HG03439 (cell line): Measurements from ENCODE around the gene LYSMD1.
A peak's percentile ranks its signal among the peaks of the same experiment; 100 is the strongest.
"Not testable (repeated sequence)": the region's sequence is repeated elsewhere in the genome, so short reads cannot be mapped to it uniquely, and the experiment has no call there.

Source experiments
- ATAC-seq: cut with Tn5 transposase; IDR thresholded peaks from one replicate; pipeline ENCODE4 v1.9.1; 2021; ENCODE audit warnings: mild to moderate bottlenecking, moderate library complexity; ENCODE audit not compliant: unreplicated experiment

Gene LYSMD1, protein sequence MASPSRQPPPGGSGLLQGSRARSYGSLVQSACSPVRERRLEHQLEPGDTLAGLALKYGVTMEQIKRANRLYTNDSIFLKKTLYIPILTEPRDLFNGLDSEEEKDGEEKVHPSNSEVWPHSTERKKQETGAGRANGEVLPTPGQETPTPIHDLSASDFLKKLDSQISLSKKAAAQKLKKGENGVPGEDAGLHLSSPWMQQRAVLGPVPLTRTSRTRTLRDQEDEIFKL

DNA sequence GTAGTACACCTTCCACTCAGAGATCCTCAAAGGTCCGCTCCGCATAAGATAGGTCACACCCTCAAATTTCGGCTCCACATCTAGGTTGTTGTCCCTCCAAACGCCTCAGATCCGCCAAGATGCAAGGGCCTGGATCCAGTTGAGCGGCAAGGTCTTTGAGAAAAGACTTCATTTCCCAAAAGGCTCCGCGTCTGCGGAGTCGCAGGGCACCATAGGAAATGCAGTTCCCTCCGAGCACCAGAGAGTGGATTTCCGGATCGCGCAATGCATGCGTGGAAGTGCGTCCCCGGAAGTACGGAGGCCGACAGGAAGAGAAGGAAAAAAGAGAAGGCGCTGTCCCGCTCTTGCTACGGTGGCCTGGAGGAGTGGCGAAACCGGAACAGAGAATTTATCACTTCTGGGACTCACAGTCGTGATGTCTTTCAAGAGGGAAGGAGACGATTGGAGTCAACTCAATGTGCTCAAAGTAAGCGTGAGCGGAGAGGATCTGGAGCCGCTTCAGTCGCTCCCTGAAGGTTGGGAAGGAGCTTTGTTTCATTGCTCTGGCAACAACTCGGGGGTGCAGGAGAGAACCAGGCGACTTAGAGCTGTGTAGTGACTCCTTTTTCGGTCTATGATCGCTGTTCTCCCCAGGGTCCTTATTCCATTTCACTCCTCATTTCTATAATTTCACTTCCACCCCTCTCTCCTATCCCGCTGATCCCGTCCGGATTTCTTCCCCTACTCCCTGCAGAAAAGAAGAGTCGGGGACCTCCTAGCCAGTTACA lies at the start of gene LYSMD1, which contains the start of gene SCNM1:
LYSMD1 (minus strand) TSS at position 165 of the 767 bp plus-strand sequence. CDS start 644 bp downstream, outside the sequence.
SCNM1 (plus strand) TSS at position 407 of the 767 bp plus-strand sequence; CDS start at position 416, 9 bp downstream.
- ATAC-seq, result peak; percentile 83

DNA sequence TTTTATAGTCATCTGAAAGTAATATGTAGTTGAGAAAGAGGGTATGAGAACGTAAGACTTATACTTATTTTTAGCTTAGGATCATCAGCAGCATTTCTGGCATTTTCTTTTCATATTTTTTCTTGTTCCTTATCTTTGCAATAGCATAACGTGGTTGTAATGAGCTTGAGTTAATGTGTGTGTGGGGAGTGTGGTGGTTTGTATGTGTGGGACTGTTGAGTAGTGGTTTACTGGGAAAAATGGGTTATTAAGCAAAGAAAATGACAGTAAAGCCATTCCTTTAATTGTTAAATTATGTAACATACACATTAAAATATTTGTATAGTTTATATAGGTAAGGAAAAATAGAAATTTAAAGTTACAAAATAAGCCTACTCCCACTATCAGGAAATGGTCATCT lies 47.9 kb upstream of the LYSMD1 start:
- ATAC-seq, result no peak

DNA sequence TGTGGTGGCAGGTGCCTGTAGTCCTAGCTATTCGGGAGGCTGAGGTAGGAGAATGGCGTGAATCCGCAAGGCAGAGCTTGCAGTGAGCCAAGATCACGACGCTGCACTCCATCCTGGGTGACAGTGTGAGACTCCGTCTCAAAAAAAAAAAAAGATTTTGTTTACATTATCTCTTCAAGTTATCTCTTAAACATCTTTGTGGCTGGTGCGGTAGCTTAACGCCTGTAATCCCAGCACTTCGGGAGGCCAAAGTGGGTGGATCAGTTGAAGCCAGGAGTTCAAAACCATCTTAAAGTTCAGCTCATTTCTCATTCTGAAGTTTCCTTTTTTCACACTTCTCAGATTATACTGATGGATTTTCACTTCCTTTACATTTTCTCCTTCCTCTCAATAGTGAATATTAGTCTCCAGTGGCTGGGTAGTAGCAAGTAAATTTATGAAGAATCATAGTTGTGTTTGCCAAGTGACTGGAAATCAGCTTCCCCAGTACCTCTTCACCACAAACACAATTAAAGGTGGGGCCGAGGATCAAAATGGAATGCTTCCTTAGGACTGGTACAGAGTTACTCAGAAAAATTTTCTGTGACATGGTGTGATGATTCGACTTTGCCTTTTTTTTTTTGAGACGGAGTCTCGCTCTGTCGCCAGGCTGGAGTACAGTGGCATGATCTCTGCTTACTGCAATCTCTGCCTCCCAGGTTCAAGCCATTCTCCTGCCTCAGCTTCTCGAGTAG lies 46.4 kb upstream of the LYSMD1 start:
- no peak for ATAC-seq

DNA sequence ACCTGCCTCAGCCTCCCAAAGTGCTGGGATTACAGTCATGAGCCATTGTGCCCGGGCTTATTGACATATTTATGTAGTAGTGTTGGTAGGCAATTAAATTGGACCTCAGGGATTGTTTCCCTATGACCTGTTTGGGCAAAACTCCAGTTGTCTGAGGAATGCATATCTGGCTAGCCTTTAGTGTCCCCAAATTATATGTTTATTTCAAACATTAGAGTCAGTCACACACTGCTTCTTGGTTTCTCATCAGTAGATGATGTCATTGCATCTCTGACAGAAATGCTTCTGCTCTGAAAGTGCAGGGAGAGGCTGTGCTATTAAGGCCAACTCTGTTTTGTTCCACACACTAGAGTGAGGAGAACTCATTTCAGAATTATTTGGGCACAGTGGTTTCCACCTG lies 45.1 kb upstream of the LYSMD1 start:
- ATAC-seq, result no peak

DNA sequence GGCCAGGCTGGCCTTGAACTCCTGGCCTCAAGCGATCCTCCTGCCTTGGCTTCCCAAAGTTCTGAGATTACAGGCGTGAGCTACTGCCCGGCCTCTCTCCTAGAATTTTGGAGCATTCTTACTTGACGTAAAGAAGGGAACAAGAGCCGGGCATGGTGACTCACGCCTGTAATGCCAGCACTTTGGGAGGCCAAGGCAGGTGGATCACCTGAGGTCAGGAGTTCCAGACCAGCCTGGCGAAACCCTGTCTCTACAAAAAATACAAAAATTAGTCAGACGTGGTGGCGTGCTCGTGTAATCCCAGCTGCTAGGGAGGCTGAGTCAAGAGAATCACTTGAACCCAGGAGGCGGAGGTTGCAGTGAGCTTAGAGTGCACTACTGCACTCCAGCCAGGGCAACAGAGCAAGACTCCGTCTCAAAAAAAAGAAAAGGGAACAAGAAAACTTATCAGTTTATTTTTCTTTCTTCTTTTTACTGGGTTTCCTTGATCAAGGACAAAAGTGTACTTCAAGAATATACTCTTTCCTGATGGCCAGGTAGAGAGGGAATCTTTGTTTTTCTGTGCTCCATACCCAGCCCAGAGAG lies 39.8 kb upstream of the LYSMD1 start:
- ATAC-seq, result not testable (repeated sequence)

DNA sequence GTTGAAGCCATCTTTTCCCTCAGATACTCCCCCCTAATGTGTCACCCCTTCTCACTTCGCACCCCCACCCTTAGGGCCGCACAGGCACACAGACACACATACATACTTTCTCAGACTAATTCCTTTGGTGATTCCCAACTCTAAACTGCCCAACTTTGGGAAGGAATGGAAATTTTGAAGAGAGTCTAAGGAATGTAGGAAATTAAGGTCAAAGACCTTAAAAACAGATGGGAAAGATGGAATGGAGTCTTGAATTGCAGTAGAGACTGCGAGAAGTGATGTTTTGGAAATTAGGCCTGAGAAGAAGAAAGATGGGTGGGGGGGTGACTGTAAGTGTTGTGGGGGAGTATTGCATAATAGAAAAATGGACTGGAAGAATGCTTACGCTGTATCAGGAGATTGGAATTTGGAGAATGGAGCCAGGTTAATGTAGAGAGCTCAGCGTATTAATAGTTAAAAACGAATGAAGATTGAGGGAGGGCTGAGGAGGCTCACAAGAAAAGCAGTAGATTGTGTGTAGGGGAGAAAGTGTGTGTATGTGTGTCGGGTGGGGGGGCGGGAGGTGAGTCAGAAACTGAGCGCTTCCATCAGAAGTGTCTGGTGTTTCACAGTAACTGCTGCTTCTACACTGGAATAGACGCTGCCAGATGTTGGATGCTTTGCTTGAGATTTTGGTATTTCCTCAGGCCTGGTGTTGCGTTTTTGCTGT lies 34.3 kb upstream of the LYSMD1 start:
- no peak for ATAC-seq

DNA sequence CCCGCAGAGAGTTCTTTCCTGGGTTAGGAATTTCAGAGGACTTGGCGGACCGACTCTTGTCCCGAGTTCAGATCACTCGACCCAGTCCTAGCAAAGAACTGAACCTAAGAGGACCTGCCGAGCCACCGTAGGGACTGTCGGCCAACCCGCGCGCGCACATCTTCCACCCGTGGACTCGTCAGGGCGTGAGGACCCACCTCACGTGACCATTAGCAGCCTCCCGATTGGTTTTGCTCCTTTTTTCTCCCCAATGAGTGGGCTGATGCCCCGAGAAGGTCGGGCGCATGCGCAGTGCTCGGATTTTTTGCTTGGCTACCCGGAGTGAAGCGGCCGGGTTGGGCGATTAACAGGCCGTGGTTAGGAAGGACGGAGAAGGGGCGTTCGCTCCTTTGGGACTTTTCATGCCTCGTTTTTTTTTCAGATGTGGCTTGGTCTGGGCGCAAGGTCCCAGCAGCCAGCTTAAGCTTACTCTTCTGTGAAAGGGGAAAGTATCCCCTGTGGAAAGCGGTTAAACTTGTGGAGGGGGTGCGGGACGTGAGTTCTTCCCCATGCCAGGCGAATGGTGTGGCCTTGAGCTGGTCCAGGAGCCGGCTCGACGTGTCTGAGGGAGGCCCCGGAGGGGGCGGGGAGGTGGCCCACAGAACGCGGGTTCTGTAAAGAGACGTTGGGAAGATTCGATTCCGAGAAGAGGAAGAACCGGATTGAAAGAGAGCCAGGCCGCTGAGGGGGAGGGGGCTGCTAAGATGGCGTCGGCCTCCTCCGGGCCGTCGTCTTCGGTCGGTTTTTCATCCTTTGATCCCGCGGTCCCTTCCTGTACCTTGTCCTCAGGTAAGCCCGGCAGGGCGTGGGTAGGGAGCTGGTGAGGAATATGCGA lies 32.8 kb upstream of the LYSMD1 start, which contains the start of gene PIP5K1A:
PIP5K1A (plus strand) TSS at position 299 of the 874 bp plus-strand sequence; CDS start at position 744, 445 bp downstream.
- ATAC-seq, result peak; percentile 77

DNA sequence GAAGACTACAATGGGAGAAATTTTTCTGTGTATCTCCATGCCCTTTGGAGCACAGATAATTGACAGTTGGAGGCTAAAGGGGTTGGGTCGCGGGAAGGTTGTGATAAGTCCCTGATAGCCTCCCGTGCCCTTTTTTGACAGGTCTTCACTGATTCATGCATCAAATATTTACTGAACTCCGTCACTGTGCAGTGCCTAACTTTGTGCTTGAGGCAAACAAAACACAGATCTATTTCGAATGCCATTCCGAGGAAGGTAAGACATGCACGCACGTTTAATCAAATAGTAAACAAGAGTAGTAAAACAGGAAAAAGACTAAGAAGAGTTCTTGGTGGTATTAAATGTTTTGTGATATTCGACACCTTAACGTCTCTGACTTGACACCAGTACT lies 32.2 kb upstream of the LYSMD1 start:
- no peak for ATAC-seq

DNA sequence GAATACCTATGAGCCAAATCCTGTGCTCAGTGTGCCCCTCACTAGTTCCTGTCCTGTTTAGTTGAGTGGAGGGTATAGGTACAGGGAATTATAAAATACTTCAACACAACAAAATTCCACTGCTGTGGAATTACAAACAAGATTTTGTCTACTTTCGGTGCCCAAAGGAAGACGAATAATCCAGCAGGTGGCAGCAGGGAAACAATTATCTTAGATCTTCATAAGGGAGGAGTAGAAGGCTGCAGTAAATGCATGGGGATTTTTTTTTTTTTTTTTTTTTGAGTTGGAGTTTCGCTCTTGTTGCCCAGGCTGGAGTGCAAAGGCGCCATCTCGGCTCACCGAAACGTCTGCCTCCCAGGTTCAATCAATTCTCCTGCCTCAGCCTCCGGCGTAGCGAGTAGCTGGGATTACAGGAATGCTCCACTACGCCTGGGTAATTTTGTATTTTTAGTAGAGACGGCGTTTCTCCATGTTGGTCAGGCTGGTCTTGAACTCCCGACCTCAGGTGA lies 30.6 kb upstream of the LYSMD1 start:
- no peak for ATAC-seq

DNA sequence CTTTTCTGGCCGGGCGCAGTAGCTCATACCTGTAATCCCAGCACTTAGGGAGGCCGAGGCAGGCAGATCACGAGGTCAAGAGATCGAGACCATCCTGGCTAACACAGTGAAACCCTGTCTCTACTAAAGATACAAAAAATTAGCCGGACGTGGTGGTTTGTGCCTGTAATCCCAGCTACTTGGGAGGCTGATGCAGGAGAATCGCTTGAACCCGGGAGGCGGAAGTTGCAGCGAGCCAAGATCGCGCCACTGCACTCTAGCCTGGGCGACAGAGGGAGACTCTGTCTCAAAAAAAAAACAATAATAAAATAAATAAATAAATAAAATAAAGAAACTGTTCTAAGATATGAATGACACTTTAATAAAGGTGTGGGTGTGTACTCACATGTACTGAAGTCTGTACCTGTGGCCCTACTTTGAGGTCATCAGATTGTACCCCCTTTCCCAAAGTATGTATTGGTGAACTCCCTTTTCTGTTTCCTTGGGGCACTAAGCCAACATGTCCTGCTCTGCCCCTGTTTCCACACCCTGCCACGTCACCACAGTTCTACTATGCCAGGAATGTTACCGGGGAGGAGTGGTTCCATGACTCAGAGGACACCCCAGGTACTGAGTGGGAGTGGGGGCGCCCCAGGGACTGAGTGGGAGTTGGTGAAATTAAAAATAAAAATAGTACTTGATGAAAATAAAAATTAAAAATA lies 29.3 kb upstream of the LYSMD1 start:
- not testable (repeated sequence) for ATAC-seq

DNA sequence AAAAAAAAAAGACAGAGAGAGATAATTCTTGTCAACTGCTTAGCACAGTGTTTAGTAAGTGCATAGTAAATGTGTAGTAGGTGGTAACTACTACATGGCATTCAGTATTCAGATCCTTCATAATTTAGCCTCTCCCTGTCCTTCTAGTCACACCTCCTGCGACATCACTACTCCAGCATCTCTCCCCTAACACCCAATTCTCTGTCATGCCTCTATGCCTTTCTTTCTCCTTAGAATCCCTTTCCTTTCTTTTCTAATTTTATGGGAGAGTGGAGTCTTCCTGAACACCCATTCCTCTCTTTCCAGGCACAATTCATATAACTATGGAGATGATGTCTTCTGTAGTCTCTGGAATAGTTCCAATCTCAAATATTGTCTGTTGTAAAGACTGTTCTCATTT lies 28.2 kb upstream of the LYSMD1 start:
- ATAC-seq, result no peak

DNA sequence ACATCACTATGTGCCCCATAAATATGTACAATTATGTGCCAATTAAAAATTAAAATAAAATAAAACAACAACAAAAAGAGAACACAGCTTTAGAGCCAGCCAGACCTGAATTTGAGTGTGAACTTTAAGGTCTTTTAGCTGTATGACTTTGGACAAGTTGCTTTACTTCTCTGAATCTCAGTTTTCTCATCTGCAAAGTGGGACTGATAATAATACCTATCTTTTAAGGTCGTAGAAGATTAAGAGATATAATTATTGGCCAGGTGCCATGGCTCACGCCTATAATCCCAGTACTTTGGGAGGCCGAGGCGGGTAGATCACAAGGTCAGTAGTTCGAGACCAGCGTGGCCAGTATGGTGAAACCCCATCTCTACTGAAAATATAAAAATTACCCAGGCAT lies 27.6 kb upstream of the LYSMD1 start:
- no peak for ATAC-seq

DNA sequence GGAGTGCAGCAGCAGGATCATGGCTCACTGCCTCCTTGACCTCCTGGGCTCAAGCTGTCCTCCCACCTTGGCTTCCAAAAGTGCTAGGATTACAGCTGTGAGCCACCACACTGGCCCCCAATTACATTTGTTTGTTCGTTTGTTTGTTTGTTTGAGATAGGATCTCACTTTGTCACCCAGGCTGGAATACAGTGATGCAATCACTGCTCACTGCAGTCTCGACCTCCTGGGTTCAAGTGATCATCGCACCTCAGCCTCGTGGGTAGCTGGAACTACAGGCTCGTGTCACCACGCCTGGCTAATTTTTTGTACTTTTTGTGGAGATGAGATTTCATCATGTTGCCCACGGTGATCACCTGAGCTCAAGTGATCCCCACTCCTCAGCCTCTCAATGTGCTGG lies 26.3 kb upstream of the LYSMD1 start:
- no peak for ATAC-seq

DNA sequence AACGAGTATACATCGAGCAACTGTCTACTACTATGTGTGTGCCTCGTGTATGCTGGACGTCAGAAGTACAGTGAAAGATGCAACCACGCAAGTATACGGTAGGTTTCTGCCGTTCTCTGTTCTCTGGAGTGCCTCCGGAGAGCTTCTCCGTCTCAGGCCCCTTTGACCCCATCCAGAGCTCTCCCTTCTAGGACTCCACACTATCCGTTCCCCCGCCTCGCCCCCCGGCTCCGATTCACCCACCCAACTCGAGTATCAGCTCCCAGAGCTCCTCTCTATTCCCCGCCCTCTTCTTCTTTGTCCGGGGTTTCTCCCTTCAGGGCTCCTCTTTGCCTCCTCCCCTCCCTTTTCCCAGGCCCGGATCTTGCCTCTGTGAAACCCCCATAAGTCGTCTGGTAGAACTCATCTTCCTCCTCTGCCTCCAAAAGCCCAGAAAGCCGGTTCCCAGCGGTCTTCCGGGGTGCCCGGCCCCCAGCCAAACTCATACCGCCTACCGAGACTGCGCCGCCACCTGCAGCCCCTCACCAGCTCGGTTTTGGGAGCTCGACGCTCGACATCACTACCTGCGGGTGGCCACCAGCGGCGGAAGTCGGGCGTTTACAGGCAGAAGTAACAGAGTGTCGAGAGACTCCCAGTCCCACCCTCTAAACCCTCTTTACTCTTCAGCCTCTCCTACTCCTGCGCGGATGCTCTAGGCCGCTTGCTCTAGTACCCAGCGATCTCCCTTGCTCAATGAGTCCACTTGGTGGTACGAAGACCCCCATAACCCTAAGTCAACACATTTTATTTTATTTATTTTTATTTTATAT lies 24.1 kb upstream of the LYSMD1 start, which contains the start of gene VPS72:
VPS72 (minus strand) TSS at position 561 of the 809 bp plus-strand sequence; CDS start at position 485, 76 bp downstream.
- ATAC-seq, result peak; percentile 84

DNA sequence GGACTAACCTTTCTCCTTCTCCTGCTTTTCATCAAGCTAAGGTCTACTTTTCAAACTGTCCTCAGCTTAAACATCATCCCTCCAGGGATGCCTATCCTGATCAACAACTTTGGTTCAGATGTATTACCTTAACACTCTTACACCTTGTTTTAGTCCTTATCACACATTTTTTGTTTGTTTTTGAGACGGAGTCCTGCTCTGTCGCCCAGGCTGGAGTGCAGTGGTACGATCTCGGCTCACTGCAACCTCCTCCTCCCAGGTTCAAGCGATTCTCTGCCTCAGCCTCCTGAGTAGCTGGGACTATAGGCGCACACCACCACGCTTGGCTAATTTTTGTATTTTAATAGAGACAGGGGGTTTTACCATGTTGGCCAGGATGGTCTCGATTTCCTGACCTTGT lies 23.0 kb upstream of the LYSMD1 start:
- not testable (repeated sequence) for ATAC-seq

DNA sequence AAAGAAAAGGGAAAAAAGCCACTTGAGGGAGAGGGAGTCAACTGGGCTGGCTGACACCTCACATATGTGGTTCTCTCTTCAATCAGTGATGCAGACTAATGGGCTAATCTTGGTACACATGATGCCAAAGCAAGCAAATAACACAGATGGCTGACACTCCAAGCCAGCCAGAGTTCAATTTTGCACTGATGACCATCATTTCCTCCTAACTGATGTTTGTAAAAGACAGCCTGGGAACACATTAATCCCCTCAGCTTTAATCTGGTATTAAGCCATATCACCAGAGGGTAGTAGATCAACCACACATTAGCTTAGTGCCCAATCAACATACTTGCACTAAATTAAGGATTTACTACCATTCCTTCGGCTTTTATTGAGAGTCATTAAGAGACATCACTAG lies 21.5 kb upstream of the LYSMD1 start:
- no peak for ATAC-seq

DNA sequence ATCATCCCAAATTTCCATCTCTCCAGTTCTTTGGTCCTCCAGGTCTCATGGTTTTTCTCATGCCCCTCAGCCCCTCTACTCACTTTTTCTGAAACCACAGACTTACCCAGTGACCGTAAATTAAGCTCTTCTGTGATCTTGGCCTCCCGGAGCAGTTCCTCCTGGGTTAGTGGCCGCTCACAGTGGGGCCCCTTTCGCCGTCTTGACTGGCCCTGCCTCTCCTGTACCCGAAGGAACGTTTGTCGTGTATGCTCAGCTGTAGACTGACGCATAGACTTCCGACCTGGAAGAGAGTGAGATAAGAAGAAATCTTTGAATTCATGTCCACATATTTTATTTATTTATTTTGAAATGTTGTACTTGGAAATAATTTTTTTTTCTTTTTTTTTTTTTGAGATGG lies 18.5 kb upstream of the LYSMD1 start:
- no peak for ATAC-seq
